H54 (cell line): ENCODE data around the gene TRAK2.
"Not testable (repeated sequence)": the region's sequence is repeated elsewhere in the genome, so short reads cannot be mapped to it uniquely, and the experiment has no call there.

ENCODE experiments used
- DNase-seq: peaks from one replicate; pipeline ENCODE4 v3.0.0; 2011; ENCODE audit warnings: low spot score, mixed read lengths; ENCODE audit not compliant: insufficient read length
- FAIRE-seq: peaks from 3 replicates; lab custom pipeline; 2011; peaks lifted over from hg19 to GRCh38; lab: Jason Lieb, UNC
- POLR2A ChIP-seq: IDR thresholded peaks from 2 replicates; pipeline ENCODE4 v1.6.1; 2011; ENCODE audit warnings: low read depth, mild to moderate bottlenecking, low read length

The TRAK2 gene

GRCh38 chr2:201378496-201379397, 72.5 kb downstream of the TRAK2 start:
- TF ChIP-seq POLR2A, result no peak
- FAIRE-seq, result peak; percentile 20
- no peak for DNase-seq

- DNase-seq (no peak), FAIRE-seq (no peak)
- TF ChIP-seq POLR2A, result no peak
These were observed 74.0 kb downstream of the TRAK2 start for GRCh38 chr2:201377218-201377617.

GRCh38 chr2:201369775-201370174, 81.5 kb downstream of the TRAK2 start:
- no peak for TF ChIP-seq POLR2A
- DNase-seq (no peak), FAIRE-seq (no peak)

GRCh38 chr2:201369318-201369717, 81.9 kb downstream of the TRAK2 start:
- DNase-seq, FAIRE-seq: not testable (repeated sequence)

- no peak for TF ChIP-seq POLR2A
- no peak for DNase-seq
- FAIRE-seq, result no peak
These were observed 85.1 kb downstream of the TRAK2 start for GRCh38 chr2:201366146-201366545.

GRCh38 chr2:201363857-201364560, 87.2 kb downstream of the TRAK2 start:
- FAIRE-seq (peak; percentile 74), DNase-seq (no peak)
- TF ChIP-seq POLR2A, result no peak

GRCh38 chr2:201362396-201362795, 88.9 kb downstream of the TRAK2 start:
- FAIRE-seq (peak; percentile 27), DNase-seq (no peak)
- no peak for TF ChIP-seq POLR2A

- no peak for FAIRE-seq
- no peak for DNase-seq
- TF ChIP-seq POLR2A, result no peak
These were observed 90.1 kb downstream of the TRAK2 start for GRCh38 chr2:201361078-201361733.

- TF ChIP-seq POLR2A, result no peak
- FAIRE-seq, result no peak
- DNase-seq, result no peak
These were observed 91.0 kb downstream of the TRAK2 start for GRCh38 chr2:201360256-201360655.

- TF ChIP-seq POLR2A, result no peak
- peak; percentile 95 for FAIRE-seq
- peak; percentile 71 for DNase-seq
These were observed 92.6 kb downstream of the TRAK2 start for GRCh38 chr2:201358684-201359083.

- DNase-seq (peak; percentile 51), FAIRE-seq (peak; percentile 93)
- no peak for TF ChIP-seq POLR2A
These were observed 94.0 kb downstream of the TRAK2 start, which contains the start of gene FLACC1 for GRCh38 chr2:201357221-201357620. TSS of gene FLACC1 (minus strand) at chr2:201357345. CDS start at chr2:201351404, 5,941 bp downstream.

- FAIRE-seq, result no peak
- DNase-seq, result no peak
- no peak for TF ChIP-seq POLR2A
These were observed 98.1 kb downstream of the TRAK2 start for GRCh38 chr2:201353116-201353515.

GRCh38 chr2:201350879-201351278, 100.4 kb downstream of the TRAK2 start:
- TF ChIP-seq POLR2A, result no peak
- DNase-seq (no peak), FAIRE-seq (no peak)

- FAIRE-seq, result no peak
- no peak for DNase-seq
These were observed 101.7 kb downstream of the TRAK2 start for GRCh38 chr2:201349601-201350000.

More at GRCh38 chr2:201349601-201350000, 101.7 kb downstream of the TRAK2 start:
- TF ChIP-seq POLR2A, result no peak
